GM20431 (cell line): Measurements from ENCODE around the gene FSTL1.

ENCODE experiments used
- in situ Hi-C: fragments of 300-500 bp; cut with MseI, MboI; formaldehyde crosslinking; loops from one replicate; pipeline ENCODE4 v1.15.0; 2020; ENCODE audit warnings: low sequenced_read_pairs; ENCODE audit not compliant: unreplicated experiment

The FSTL1 gene, protein sequence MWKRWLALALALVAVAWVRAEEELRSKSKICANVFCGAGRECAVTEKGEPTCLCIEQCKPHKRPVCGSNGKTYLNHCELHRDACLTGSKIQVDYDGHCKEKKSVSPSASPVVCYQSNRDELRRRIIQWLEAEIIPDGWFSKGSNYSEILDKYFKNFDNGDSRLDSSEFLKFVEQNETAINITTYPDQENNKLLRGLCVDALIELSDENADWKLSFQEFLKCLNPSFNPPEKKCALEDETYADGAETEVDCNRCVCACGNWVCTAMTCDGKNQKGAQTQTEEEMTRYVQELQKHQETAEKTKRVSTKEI

DNA sequence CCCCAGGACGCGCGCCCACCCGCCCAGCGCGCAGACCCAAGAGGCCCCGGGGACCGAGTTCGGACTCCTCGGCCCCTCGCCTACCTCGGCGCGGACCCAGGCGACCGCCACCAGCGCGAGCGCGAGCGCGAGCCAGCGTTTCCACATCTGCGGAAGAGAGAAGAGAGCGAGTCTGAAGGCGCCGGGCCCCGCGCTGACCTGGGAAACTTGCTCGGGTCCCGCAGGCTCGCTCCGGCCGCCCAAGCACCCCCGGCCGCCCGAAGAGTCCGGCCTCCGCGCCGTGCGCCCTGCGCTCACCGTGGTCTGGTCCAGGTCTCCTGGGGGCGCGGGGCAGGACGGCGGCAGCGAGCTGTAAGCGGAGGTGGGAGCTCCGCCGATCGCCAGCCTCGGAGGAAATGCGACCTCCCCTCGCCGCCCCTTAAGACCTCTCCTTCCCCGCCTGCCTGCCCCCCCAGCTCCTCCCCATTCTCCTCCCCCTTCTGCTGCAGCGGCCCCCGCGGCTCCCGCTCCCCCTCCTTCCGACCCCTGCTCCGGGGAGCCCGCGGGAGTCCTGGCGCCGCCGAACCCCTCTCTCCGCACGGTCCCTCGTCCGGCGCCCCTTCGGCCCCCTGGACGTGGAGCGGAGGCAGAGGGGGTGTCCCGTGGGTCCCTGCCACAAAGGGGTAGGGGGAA is at the start of gene FSTL1:
Gene FSTL1 (minus strand): TSS at position 393 of the 672 bp plus-strand sequence. CDS start 246 bp downstream, at position 147.
- in situ Hi-C loops = no loop called here

DNA sequence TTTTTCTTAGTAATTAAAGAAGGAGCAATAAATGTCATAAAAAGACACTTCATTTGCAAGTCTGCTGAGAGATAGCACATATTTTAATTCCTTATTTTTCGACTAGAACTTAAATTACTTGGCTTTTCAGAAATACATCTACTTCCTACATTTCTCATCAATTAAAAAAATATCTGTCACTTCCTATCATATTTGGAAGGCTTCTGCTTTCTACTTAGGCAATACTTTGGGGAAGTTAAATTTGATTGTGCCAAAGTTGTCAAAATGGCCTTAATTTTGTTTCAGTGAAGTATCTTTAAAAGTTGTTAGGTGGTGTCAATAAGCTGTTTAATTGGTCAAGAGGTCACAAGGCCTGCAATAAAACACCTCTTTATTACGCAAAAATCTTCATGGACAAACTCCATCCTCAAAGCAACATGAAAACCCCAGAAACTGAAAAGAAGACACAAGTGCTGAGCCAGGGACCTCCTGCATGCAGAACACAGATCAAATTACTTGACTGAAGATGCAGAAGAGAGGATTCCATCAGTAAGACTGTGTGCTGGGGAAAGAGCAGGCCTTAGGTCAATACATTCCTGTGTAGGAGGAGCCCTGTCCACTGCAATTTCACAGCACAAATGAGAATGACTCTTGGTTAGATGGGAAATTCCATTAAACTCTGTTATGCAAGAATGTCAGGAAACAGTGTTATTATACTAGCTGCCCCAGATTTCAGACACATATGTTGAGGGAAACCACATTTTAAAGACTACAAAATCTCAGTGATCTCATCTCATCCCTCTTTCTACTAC is 48.0 kb upstream of the FSTL1 start:
- in situ Hi-C loops = no loop called here

GRCh38 chr3:120497818-120498217 is 47.0 kb upstream of the FSTL1 start:
- in situ Hi-C loops = no loop called here

DNA sequence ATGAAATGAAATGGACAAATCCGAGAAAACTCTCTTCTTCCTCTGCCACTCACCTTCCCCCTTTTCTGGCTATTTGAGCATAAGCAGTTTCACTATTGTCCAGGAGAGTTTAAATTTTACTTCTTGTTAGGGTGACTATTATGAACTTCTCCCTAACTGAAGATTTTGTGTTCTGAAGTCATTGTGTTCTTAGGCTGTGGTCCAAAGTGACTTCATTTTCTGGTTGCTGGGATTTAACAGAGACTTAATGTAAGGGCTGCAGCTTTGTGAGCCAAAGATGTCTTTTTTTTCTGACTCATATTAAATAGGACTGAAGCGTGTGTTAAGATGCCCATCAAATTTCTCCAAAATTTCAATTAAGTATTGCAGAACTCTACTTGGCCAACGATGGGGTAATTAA is 46.5 kb upstream of the FSTL1 start:
- in situ Hi-C loops = no loop called here

DNA sequence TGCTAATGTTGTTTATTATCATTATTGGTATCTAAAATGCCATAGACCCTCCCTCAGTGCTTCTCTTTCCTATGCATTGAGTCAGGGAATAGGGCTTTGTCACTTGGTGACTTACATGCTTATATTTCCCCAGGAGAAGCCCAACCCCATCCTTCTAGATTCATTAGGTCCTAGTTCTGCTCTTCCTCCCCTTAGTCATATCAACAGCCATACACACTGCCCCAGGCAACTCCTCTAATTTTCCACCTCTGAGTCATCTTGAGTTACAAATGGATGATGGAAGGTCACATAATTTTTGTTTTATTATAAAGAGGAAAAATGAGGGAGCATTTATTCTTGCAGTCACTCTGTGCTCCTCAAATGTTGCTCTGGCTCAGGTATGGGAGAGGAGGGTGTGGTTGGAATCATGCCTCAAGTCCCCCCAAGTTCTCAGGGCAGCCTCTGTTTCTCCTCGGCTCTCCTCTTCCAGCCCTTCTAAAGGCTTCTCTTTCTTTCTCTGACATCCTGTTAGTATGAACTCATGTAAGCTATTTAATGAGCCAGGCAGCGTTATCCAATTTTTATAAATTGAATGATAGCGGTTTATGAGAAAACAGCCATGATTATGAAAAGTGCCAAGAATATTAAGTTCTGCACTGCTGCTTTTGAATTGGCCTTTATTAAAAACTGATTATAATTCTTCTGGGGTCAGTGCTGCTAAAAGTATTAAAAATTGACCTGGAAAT is 45.6 kb upstream of the FSTL1 start:
- in situ Hi-C loops = no loop called here

DNA sequence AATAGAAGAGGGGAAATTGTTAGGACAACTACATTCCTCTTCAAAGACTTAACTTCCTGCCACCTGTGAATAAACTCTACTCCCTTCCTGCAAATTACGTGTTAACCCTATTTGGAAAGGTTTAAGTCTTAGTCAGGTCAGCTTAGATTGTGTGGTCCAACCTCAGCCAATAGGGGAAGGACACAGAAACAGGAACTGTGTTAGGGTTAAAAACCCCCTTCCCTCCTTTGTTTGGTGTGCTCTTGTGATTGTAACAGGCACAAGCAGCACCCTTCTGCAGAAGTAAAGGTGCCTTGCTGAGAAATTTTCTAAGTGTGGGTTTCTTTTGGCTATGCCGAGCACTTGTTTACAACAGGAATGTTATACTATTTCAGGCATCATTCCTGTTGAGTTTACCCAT is 45.0 kb upstream of the FSTL1 start:
- in situ Hi-C loops = no loop called here

GRCh38 chr3:120492103-120492502 is 41.3 kb upstream of the FSTL1 start:
- in situ Hi-C loops = no loop called here

- in situ Hi-C loops = no loop called here
These were observed 38.6 kb upstream of the FSTL1 start for GRCh38 chr3:120489421-120489820.

GRCh38 chr3:120488296-120488695 is 37.5 kb upstream of the FSTL1 start:
- in situ Hi-C loops = no loop called here

DNA sequence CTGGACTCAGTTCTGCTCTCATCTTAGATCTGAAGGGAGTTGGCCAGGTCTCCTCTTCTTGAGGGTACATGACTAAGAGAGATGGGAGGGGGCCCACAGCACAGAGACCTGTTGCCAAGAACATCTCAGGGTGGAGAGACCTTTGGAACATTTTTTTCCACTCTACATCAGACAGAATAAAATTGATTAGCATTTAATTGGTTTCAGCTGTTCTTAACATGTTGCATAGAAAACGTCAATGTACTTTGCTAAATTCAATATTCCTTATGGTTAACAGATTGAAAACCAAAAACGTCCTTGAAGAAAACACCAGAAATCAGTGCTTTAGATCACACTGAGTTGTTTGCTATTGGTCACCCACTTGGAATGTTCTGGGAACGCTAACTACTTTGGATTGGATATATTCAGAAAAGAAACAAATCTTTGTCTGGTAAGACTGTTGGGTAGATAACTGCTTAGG is 36.4 kb upstream of the FSTL1 start:
- in situ Hi-C loops = no loop called here

GRCh38 chr3:120481081-120481480 is 30.3 kb upstream of the FSTL1 start:
- in situ Hi-C loops = no loop called here

GRCh38 chr3:120477781-120478180 is 27.0 kb upstream of the FSTL1 start:
- in situ Hi-C loops = no loop called here

GRCh38 chr3:120475722-120476377 is 25.1 kb upstream of the FSTL1 start:
- in situ Hi-C loops = no loop called here

GRCh38 chr3:120473896-120474675 is 23.3 kb upstream of the FSTL1 start:
- in situ Hi-C loops = no loop called here

- in situ Hi-C loops = no loop called here
These were observed 22.6 kb upstream of the FSTL1 start for GRCh38 chr3:120473389-120473788.

- in situ Hi-C loops = no loop called here
These were observed 21.5 kb upstream of the FSTL1 start for GRCh38 chr3:120472121-120472844.

- in situ Hi-C loops = no loop called here
These were observed 20.9 kb upstream of the FSTL1 start for GRCh38 chr3:120471643-120472042.

GRCh38 chr3:120470870-120471269 is 20.1 kb upstream of the FSTL1 start:
- in situ Hi-C loops = no loop called here
